HEK293 (cell line): Measurements from ENCODE around the gene FAM131B.

Source experiments
- ELK4 ChIP-seq: IDR thresholded peaks from 2 replicates; pipeline ENCODE4 v1.6.1; 2011; ENCODE audit warnings: mild to moderate bottlenecking, low read depth, low read length, borderline replicate concordance
- GLI4 ChIP-seq: fragments of 450-650 bp; formaldehyde crosslinking; IDR thresholded peaks from 2 replicates; pipeline ENCODE4 v1.5.1; 2016; ENCODE audit warnings: missing biosample characterization, missing genetic modification characterization
- KLF10 ChIP-seq: fragments of 450-650 bp; IDR thresholded peaks from 2 replicates; pipeline ENCODE4 v1.5.1; 2018; ENCODE audit warnings: missing biosample characterization, mild to moderate bottlenecking, missing genetic modification characterization
- KLF16 ChIP-seq: fragments of 450-650 bp; formaldehyde crosslinking; IDR thresholded peaks from 2 replicates; pipeline ENCODE4 v1.5.1; 2017; ENCODE audit warnings: missing biosample characterization, missing genetic modification characterization
- RBAK ChIP-seq: fragments of 450-650 bp; formaldehyde crosslinking; IDR thresholded peaks from 2 replicates; pipeline ENCODE4 v1.5.1; 2016; ENCODE audit warnings: missing biosample characterization, missing genetic modification characterization
- REPIN1 ChIP-seq: fragments of 450-650 bp; formaldehyde crosslinking; IDR thresholded peaks from 2 replicates; pipeline ENCODE4 v1.5.1; 2017; ENCODE audit warnings: missing biosample characterization, missing genetic modification characterization, low read depth
- WT1 ChIP-seq: fragments of 450-650 bp; formaldehyde crosslinking; IDR thresholded peaks from 2 replicates; pipeline ENCODE4 v1.5.1; 2016; ENCODE audit warnings: missing biosample characterization, missing genetic modification characterization
- ZBTB1 ChIP-seq: fragments of 450-650 bp; formaldehyde crosslinking; IDR thresholded peaks from 2 replicates; pipeline ENCODE4 v1.5.1; 2016; ENCODE audit warnings: missing biosample characterization, missing genetic modification characterization
- ZBTB26 ChIP-seq: fragments of 450-650 bp; formaldehyde crosslinking; optimal IDR thresholded peaks from 2 replicates; pipeline ENCODE3; 2016; ENCODE audit warnings: missing biosample characterization, mild to moderate bottlenecking, missing genetic modification characterization
- ZBTB48 ChIP-seq: fragments of 450-650 bp; formaldehyde crosslinking; IDR thresholded peaks from 2 replicates; pipeline ENCODE4 v1.5.1; 2016; ENCODE audit warnings: missing biosample characterization, missing genetic modification characterization
- ZBTB6 ChIP-seq: fragments of 450-650 bp; formaldehyde crosslinking; IDR thresholded peaks from 2 replicates; pipeline ENCODE4 v1.5.1; 2017; ENCODE audit warnings: missing biosample characterization, missing genetic modification characterization
- ZBTB8A ChIP-seq: fragments of 450-650 bp; formaldehyde crosslinking; IDR thresholded peaks from 2 replicates; pipeline ENCODE4 v1.5.1; 2016; ENCODE audit warnings: missing biosample characterization, missing genetic modification characterization
- ZNF2 ChIP-seq: fragments of 450-650 bp; formaldehyde crosslinking; IDR thresholded peaks from 2 replicates; pipeline ENCODE4 v1.5.1; 2016; ENCODE audit warnings: missing biosample characterization, missing genetic modification characterization
- ZNF221 ChIP-seq: fragments of 450-650 bp; formaldehyde crosslinking; IDR thresholded peaks from 2 replicates; pipeline ENCODE4 v1.5.1; 2017; ENCODE audit warnings: missing biosample characterization, missing genetic modification characterization, borderline replicate concordance
- ZNF24 ChIP-seq: fragments of 450-650 bp; formaldehyde crosslinking; IDR thresholded peaks from 2 replicates; pipeline ENCODE4 v1.5.1; 2016; ENCODE audit warnings: missing biosample characterization, missing genetic modification characterization
- ZNF423 ChIP-seq: fragments of 450-650 bp; formaldehyde crosslinking; IDR thresholded peaks from 2 replicates; pipeline ENCODE4 v1.5.1; 2016; ENCODE audit warnings: missing biosample characterization, missing genetic modification characterization
- ZNF560 ChIP-seq: fragments of 450-650 bp; formaldehyde crosslinking; IDR thresholded peaks from 2 replicates; pipeline ENCODE4 v1.5.1; 2017; ENCODE audit warnings: missing biosample characterization, missing genetic modification characterization, borderline replicate concordance
- ZNF585B ChIP-seq: fragments of 450-650 bp; formaldehyde crosslinking; IDR thresholded peaks from 2 replicates; pipeline ENCODE4 v1.5.1; 2016; ENCODE audit warnings: missing biosample characterization, missing genetic modification characterization
- ZNF658 ChIP-seq: fragments of 450-650 bp; formaldehyde crosslinking; IDR thresholded peaks from 2 replicates; pipeline ENCODE4; 2016; ENCODE audit warnings: missing biosample characterization, missing genetic modification characterization
- ZNF76 ChIP-seq: fragments of 450-650 bp; formaldehyde crosslinking; IDR thresholded peaks from 2 replicates; pipeline ENCODE4; 2016; ENCODE audit warnings: low read depth, missing biosample characterization, missing genetic modification characterization, borderline replicate concordance
- ZNF776 ChIP-seq: fragments of 450-650 bp; formaldehyde crosslinking; IDR thresholded peaks from 2 replicates; pipeline ENCODE4 v1.5.0; 2017; ENCODE audit warnings: missing biosample characterization, missing genetic modification characterization, borderline replicate concordance
- ZNF792 ChIP-seq: fragments of 450-650 bp; formaldehyde crosslinking; IDR thresholded peaks from 2 replicates; pipeline ENCODE4 v1.5.1; 2016; ENCODE audit warnings: missing biosample characterization, missing genetic modification characterization
- ZNF837 ChIP-seq: fragments of 450-650 bp; formaldehyde crosslinking; IDR thresholded peaks from 2 replicates; pipeline ENCODE4 v1.5.1; 2016; ENCODE audit warnings: missing biosample characterization, missing genetic modification characterization
- ZNF843 ChIP-seq: fragments of 450-650 bp; formaldehyde crosslinking; IDR thresholded peaks from 2 replicates; pipeline ENCODE4 v1.5.1; 2016; ENCODE audit warnings: missing biosample characterization, missing genetic modification characterization
- TF ChIP-seq, protein P1 (sequence below): fragments of 450-650 bp; formaldehyde crosslinking; IDR thresholded peaks from 2 replicates; pipeline ENCODE4 v1.5.1; 2016; ENCODE audit warnings: missing biosample characterization, missing genetic modification characterization
- TF ChIP-seq, protein P2 (sequence below): fragments of 450-650 bp; formaldehyde crosslinking; IDR thresholded peaks from 2 replicates; pipeline ENCODE4 v1.5.1; 2017; ENCODE audit warnings: missing biosample characterization, mild to moderate bottlenecking, missing genetic modification characterization, moderate library complexity
- TF ChIP-seq, protein P3 (sequence below): fragments of 450-650 bp; formaldehyde crosslinking; IDR thresholded peaks from 2 replicates; pipeline ENCODE4 v1.5.1; 2016; ENCODE audit warnings: missing biosample characterization, missing genetic modification characterization
- TF ChIP-seq, protein P4 (sequence below): fragments of 450-650 bp; formaldehyde crosslinking; IDR thresholded peaks from 2 replicates; pipeline ENCODE4 v1.5.1; 2017; ENCODE audit warnings: missing biosample characterization, missing genetic modification characterization

FAM131B gene

DNA sequence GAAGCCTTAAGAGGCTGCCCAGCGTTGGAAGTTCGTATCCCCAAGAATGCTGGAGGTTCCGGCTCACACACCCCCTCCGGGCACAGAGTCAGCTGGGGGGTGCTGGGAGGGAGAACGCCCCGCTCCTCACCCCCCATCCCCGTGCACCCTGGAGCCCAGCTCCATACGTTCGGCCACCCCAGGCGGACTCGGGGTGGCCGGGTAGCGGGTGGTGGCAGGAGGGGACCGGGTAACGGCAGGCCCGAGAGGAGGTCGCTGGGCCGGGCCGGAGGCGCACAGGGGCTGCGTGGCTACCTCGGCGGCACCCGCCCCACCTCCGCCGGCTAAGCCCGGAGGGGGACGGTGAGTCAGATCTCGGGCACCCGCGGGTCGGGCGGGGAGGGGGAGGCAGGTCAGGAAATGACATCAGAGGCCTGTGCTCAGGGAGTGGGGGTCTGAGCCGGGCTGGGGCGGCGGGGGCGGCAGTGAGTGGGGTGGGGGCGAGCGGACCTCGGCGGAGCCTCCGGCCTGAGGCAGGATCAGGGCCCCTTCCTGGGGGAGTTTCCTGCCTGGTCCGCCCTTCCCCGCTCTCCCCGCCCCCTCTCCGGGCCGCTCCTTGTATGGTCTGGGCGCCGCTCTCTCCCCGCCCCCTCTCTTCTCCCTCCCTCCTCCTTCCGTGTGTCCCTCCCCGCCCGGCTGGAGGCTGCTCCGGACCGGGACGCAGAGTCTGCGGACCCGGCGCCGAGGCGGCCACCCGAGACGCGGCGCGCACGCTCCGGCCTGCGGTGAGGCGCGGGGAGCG is 18.3 kb upstream of the FAM131B start, which contains the start of gene ZYX (continued):
- TF ChIP-seq ELK4 = no peak
- TF ChIP-seq ZNF585B (tag by site-specific recombination) = no peak
- 0 out of 2 replicates have a peak, but pooled peaks have one; percentile 21 for TF ChIP-seq ZNF843 (tag by site-specific recombination)
- TF ChIP-seq ZNF776 (tag by site-specific recombination) = no peak
- no peak for TF ChIP-seq ZNF221 (tag by site-specific recombination)
- TF ChIP-seq, protein P1, sequence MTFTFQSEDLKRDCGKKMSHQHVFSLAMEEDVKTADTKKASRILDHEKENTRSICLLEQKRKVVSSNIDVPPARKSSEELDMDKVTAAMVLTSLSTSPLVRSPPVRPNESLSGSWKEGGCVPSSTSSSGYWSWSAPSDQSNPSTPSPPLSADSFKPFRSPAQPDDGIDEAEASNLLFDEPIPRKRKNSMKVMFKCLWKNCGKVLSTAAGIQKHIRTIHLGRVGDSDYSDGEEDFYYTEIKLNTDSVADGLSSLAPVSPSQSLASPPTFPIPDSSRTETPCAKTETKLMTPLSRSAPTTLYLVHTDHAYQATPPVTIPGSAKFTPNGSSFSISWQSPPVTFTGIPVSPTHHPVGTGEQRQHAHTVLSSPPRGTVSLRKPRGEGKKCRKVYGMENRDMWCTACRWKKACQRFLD (tag by site-specific recombination) = no peak
- TF ChIP-seq ZNF24 (tag by site-specific recombination) = no peak
- TF ChIP-seq, protein P2, sequence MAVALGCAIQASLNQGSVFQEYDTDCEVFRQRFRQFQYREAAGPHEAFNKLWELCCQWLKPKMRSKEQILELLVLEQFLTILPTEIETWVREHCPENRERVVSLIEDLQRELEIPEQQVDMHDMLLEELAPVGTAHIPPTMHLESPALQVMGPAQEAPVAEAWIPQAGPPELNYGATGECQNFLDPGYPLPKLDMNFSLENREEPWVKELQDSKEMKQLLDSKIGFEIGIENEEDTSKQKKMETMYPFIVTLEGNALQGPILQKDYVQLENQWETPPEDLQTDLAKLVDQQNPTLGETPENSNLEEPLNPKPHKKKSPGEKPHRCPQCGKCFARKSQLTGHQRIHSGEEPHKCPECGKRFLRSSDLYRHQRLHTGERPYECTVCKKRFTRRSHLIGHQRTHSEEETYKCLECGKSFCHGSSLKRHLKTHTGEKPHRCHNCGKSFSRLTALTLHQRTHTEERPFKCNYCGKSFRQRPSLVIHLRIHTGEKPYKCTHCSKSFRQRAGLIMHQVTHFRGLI (tag by site-specific recombination) = no peak
- TF ChIP-seq ZBTB48 (tag by site-specific recombination) = peak; percentile 43; the same call in 1 of the 2 replicates
- 0 out of 2 replicates have a peak, but pooled peaks have one; percentile 46 for TF ChIP-seq ZNF76
- TF ChIP-seq, protein P3, sequence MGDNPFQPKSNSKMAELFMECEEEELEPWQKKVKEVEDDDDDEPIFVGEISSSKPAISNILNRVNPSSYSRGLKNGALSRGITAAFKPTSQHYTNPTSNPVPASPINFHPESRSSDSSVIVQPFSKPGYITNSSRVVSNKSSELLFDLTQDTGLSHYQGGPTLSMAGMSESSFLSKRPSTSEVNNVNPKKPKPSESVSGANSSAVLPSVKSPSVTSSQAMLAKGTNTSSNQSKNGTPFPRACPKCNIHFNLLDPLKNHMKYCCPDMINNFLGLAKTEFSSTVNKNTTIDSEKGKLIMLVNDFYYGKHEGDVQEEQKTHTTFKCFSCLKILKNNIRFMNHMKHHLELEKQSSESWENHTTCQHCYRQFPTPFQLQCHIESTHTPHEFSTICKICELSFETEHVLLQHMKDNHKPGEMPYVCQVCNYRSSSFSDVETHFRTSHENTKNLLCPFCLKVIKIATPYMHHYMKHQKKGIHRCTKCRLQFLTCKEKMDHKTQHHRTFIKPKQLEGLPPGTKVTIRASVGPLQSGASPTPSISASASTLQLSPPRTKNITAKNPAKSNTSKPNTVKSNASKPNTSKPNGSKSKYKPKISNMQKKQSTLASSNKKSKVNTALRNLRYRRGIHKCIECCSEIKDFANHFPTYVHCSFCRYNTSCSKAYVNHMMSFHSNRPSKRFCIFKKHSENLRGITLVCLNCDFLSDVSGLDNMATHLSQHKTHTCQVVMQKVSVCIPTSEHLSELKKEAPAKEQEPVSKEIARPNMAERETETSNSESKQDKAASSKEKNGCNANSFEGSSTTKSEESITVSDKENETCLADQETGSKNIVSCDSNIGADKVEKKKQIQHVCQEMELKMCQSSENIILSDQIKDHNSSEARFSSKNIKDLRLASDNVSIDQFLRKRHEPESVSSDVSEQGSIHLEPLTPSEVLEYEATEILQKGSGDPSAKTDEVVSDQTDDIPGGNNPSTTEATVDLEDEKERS = no peak
- no peak for TF ChIP-seq ZBTB1 (tag by site-specific recombination)
- TF ChIP-seq KLF10 (tag by site-specific recombination) = peak; percentile 76
- 0 out of 2 replicates have a peak, but pooled peaks have one; percentile 58 for TF ChIP-seq ZNF2 (tag by site-specific recombination)
- TF ChIP-seq, protein P4, sequence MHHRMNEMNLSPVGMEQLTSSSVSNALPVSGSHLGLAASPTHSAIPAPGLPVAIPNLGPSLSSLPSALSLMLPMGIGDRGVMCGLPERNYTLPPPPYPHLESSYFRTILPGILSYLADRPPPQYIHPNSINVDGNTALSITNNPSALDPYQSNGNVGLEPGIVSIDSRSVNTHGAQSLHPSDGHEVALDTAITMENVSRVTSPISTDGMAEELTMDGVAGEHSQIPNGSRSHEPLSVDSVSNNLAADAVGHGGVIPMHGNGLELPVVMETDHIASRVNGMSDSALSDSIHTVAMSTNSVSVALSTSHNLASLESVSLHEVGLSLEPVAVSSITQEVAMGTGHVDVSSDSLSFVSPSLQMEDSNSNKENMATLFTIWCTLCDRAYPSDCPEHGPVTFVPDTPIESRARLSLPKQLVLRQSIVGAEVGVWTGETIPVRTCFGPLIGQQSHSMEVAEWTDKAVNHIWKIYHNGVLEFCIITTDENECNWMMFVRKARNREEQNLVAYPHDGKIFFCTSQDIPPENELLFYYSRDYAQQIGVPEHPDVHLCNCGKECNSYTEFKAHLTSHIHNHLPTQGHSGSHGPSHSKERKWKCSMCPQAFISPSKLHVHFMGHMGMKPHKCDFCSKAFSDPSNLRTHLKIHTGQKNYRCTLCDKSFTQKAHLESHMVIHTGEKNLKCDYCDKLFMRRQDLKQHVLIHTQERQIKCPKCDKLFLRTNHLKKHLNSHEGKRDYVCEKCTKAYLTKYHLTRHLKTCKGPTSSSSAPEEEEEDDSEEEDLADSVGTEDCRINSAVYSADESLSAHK (tag by site-specific recombination) = no peak; the same call in 1 of the 2 replicates
- peak; percentile 41; the same call in 1 of the 2 replicates for TF ChIP-seq ZNF423
- TF ChIP-seq REPIN1 (tag by site-specific recombination) = no peak
- no peak; the same call in 1 of the 2 replicates for TF ChIP-seq WT1 (tag by site-specific recombination)
- peak; percentile 67 for TF ChIP-seq KLF16 (tag by site-specific recombination)
- no peak for TF ChIP-seq ZNF658 (tag by site-specific recombination)
- peak; percentile 83 for TF ChIP-seq ZBTB26
- no peak for TF ChIP-seq GLI4
- no peak for TF ChIP-seq ZNF792 (tag by site-specific recombination)
- TF ChIP-seq ZNF560 (tag by site-specific recombination) = no peak
- TF ChIP-seq ZBTB8A (tag by site-specific recombination) = peak; percentile 80
- no peak for TF ChIP-seq RBAK (tag by site-specific recombination)
- no peak for TF ChIP-seq ZBTB6 (tag by site-specific recombination)
- TF ChIP-seq ZNF837 (tag by site-specific recombination) = no peak
